ENCODE measurements around the gene KDSR. TPM values are rescaled to one million over a fixed set of nuclear protein-coding genes. Genes with fewer than 3 reads are reported as not detected.

KDSR gene
- total RNA-seq, 1 donor from 2014 or later: 52.8 TPM

- Mint-ChIP-seq H3K27ac (no peak overlapping the region), H3K4me3 (no peak overlapping the region)
These were observed 64.8 kb downstream of the KDSR start for GRCh38 chr18:63302220-63302619.

GRCh38 chr18:63301434-63301833 lies 65.6 kb downstream of the KDSR start:
- no peak for TF ChIP-seq CTCF (IDR thresholded peaks at IDR 0.05; ENCODE audit: unreplicated experiment)
- no peak overlapping the region for H3K4me3 Mint-ChIP-seq
- peaks cover 4% of the 10 kb centered on the region for H3K36me3 Mint-ChIP-seq
- DNase-seq (ENCODE audit: low spot score in 2 of 2, unreplicated experiment in 2 of 2): no peak
- H3K27ac Mint-ChIP-seq: no peak overlapping the region
- peaks cover 4% of the 10 kb centered on the region for H3K4me1 Mint-ChIP-seq
- no peaks in the 10 kb centered on the region for H3K9me3 Mint-ChIP-seq
- no peaks in the 10 kb centered on the region for H3K27me3 Mint-ChIP-seq (ENCODE audit: low read depth)

More at GRCh38 chr18:63302220-63302619, 64.8 kb downstream of the KDSR start:
- peaks cover 11% of the 10 kb centered on the region for H3K4me1 Mint-ChIP-seq
- peaks cover 4% of the 10 kb centered on the region for H3K36me3 Mint-ChIP-seq
- H3K9me3 Mint-ChIP-seq: no peaks in the 10 kb centered on the region
- DNase-seq (ENCODE audit: low spot score in 2 of 2, unreplicated experiment in 2 of 2): no peak
- H3K27me3 Mint-ChIP-seq (ENCODE audit: low read depth): no peaks in the 10 kb centered on the region
- no peak for TF ChIP-seq CTCF (IDR thresholded peaks at IDR 0.05; ENCODE audit: unreplicated experiment)

GRCh38 chr18:63299837-63300745 lies 66.9 kb downstream of the KDSR start:
- Mint-ChIP-seq H3K27me3 (ENCODE audit: low read depth) (no peaks in the 10 kb centered on the region), H3K4me1 (peaks cover 3% of the 10 kb centered on the region), H3K36me3 (peaks cover 4% of the 10 kb centered on the region), H3K4me3 (no peak overlapping the region), H3K27ac (peak overlapping the region; percentile 15), H3K9me3 (no peaks in the 10 kb centered on the region)
- no peak for DNase-seq (ENCODE audit: low spot score in 2 of 2, unreplicated experiment in 2 of 2)
- TF ChIP-seq CTCF (IDR thresholded peaks at IDR 0.05; ENCODE audit: unreplicated experiment): no peak

- no peak overlapping the region for H3K27ac Mint-ChIP-seq
- H3K9me3 Mint-ChIP-seq: no peaks in the 10 kb centered on the region
- no peaks in the 10 kb centered on the region for H3K27me3 Mint-ChIP-seq (ENCODE audit: low read depth)
- no peak overlapping the region for H3K4me3 Mint-ChIP-seq
- DNase-seq (ENCODE audit: low spot score in 2 of 2, unreplicated experiment in 2 of 2): no peak
- no peak for TF ChIP-seq CTCF (IDR thresholded peaks at IDR 0.05; ENCODE audit: unreplicated experiment)
- H3K36me3 Mint-ChIP-seq: peaks cover 4% of the 10 kb centered on the region
- peaks cover 3% of the 10 kb centered on the region for H3K4me1 Mint-ChIP-seq
These were observed 68.3 kb downstream of the KDSR start for GRCh38 chr18:63298400-63299365.

- no peak for DNase-seq (ENCODE audit: low spot score in 2 of 2, unreplicated experiment in 2 of 2)
- Mint-ChIP-seq H3K36me3 (peaks cover 4% of the 10 kb centered on the region), H3K27me3 (ENCODE audit: low read depth) (no peaks in the 10 kb centered on the region), H3K9me3 (no peaks in the 10 kb centered on the region), H3K27ac (no peak overlapping the region), H3K4me3 (no peak overlapping the region), H3K4me1 (peaks cover 3% of the 10 kb centered on the region)
- no peak for TF ChIP-seq CTCF (IDR thresholded peaks at IDR 0.05; ENCODE audit: unreplicated experiment)
These were observed 69.2 kb downstream of the KDSR start for GRCh38 chr18:63297687-63298399.

Data from mesothelial cell of epicardium (in vitro differentiated cells).